HFFc6 (cell line): ENCODE data around the gene GDPD5. TPM values are rescaled to one million over a fixed set of nuclear protein-coding genes. Genes with fewer than 3 reads are reported as not detected.

Experiments used
- DNase-seq: peaks from one replicate; pipeline ENCODE4 v3.0.0-alpha.2; 2018
- H3K27ac Mint-ChIP-seq: 2 replicates; pipeline ENCODE4 v1.8.0; 2020; ENCODE audit warnings: mild to moderate bottlenecking, mixed read lengths
- H3K27me3 Mint-ChIP-seq: 2 replicates; pipeline ENCODE4 v1.8.0; 2021; ENCODE audit warnings: mild to moderate bottlenecking, moderate library complexity, mixed read lengths; ENCODE audit not compliant: insufficient read depth
- H3K36me3 Mint-ChIP-seq: 2 replicates; pipeline ENCODE4 v1.8.0; 2021; ENCODE audit warnings: low read depth, mixed read lengths
- H3K4me1 Mint-ChIP-seq: 2 replicates; pipeline ENCODE4 v1.8.0; 2020; ENCODE audit warnings: low read depth, mixed read lengths
- H3K4me3 Mint-ChIP-seq: 2 replicates; pipeline ENCODE4 v1.8.0; 2020; ENCODE audit warnings: mild to moderate bottlenecking, moderate library complexity, mixed read lengths
- H3K9me3 Mint-ChIP-seq: 2 replicates; pipeline ENCODE4 v1.8.0; 2020; ENCODE audit warnings: mild to moderate bottlenecking, mixed read lengths
- CTCF ChIP-seq: fragments of 200-600 bp; sonication (generic); IDR thresholded peaks from 2 replicates; pipeline ENCODE4 v1.5.0; 2021; ENCODE audit warnings: antibody characterized with exemption, mild to moderate bottlenecking
- total RNA-seq, 6 experiments: library from RNA; stranded (reverse); fragmentation: NEBNext Ultra II Directional; extraction: Animal tissue kit (Norgen Biotek cat#: 25700); gene quantifications; 2 replicates in 1 of 6; 3 replicates in 5 of 6; pipeline ENCODE4 v1.2.3, GENCODE V29; 2021

GDPD5 gene
- total RNA-seq, 6 experiments from 2014 or later: 2.5 to 5.7 (median 4.2) TPM

GRCh38 chr11:75531325-75531724, 5.6 kb upstream of the GDPD5 start:
- TF ChIP-seq CTCF: no peak
- Mint-ChIP-seq H3K4me3 (no peak overlapping the region), H3K4me1 (peaks cover 15% of the 10 kb centered on the region), H3K27me3 (peaks cover 18% of the 10 kb centered on the region), H3K9me3 (no peaks in the 10 kb centered on the region), H3K36me3 (no peaks in the 10 kb centered on the region), H3K27ac (no peak overlapping the region)
- DNase-seq: no peak

GRCh38 chr11:75530577-75530976, 4.8 kb upstream of the GDPD5 start:
- no peaks in the 10 kb centered on the region for H3K36me3 Mint-ChIP-seq
- peaks cover 15% of the 10 kb centered on the region for H3K27me3 Mint-ChIP-seq
- H3K4me3 Mint-ChIP-seq: no peak overlapping the region
- no peaks in the 10 kb centered on the region for H3K9me3 Mint-ChIP-seq
- no peak overlapping the region for H3K27ac Mint-ChIP-seq
- DNase-seq: no peak
- no peak for TF ChIP-seq CTCF
- H3K4me1 Mint-ChIP-seq: peaks cover 15% of the 10 kb centered on the region

- Mint-ChIP-seq H3K4me3 (no peak overlapping the region), H3K36me3 (no peaks in the 10 kb centered on the region), H3K27me3 (peaks cover 24% of the 10 kb centered on the region), H3K27ac (no peak overlapping the region), H3K9me3 (no peaks in the 10 kb centered on the region), H3K4me1 (peaks cover 12% of the 10 kb centered on the region)
- no peak for TF ChIP-seq CTCF
- DNase-seq: no peak
These were observed 2.4 kb upstream of the GDPD5 start for GRCh38 chr11:75527938-75528735.

- H3K4me3 Mint-ChIP-seq: no peak overlapping the region; the same call in 1 of the 2 replicates
- H3K27ac Mint-ChIP-seq: no peak overlapping the region
- no peaks in the 10 kb centered on the region for H3K9me3 Mint-ChIP-seq
- H3K27me3 Mint-ChIP-seq: peaks cover 24% of the 10 kb centered on the region
- no peak for DNase-seq
- no peak for TF ChIP-seq CTCF
- H3K36me3 Mint-ChIP-seq: no peaks in the 10 kb centered on the region
- H3K4me1 Mint-ChIP-seq: peaks cover 9% of the 10 kb centered on the region
These were observed 1.4 kb upstream of the GDPD5 start for GRCh38 chr11:75527130-75527529.

- H3K27ac Mint-ChIP-seq: no peak overlapping the region
These were observed 426 bp upstream of the GDPD5 start for GRCh38 chr11:75526192-75526541.

More at GRCh38 chr11:75526192-75526541, 426 bp upstream of the GDPD5 start:
- Mint-ChIP-seq H3K4me1 (peaks cover 7% of the 10 kb centered on the region; the same call in 1 of the 2 replicates), H3K36me3 (no peaks in the 10 kb centered on the region), H3K4me3 (peak overlapping the region; percentile 71), H3K27me3 (peaks cover 21% of the 10 kb centered on the region), H3K9me3 (no peaks in the 10 kb centered on the region)
- TF ChIP-seq CTCF: no peak
- DNase-seq: no peak
